Motor neuron (in vitro differentiated cells): ENCODE results near the gene JRKL. TPM values are rescaled to one million over a fixed set of nuclear protein-coding genes. Genes with fewer than 3 reads are reported as not detected.
"Not testable (repeated sequence)": the region's sequence is repeated elsewhere in the genome, so short reads cannot be mapped to it uniquely, and the experiment has no call there.

Source experiments
- ATAC-seq, 8 experiments: fragments of 200-7000 bp; cut with Tn5 transposase; replicated peaks in 6 of 8; 2 replicates each; pipeline ENCODE4 v1.8.0; 2021; ENCODE audit warnings: mild to moderate bottlenecking in 8 of 8, moderate library complexity in 8 of 8
- H3K27ac ChIP-seq, 2 donors: fragments of 250-450 bp; sonication (Bioruptor Pico); 2 replicates each; pipeline ENCODE4 v1.9.0; 2021; ENCODE audit warnings: antibody characterized with exemption in 2 of 2, mild to moderate bottlenecking in 2 of 2, moderate library complexity in 1 of 2
- H3K4me1 ChIP-seq, 2 donors: fragments of 250-450 bp; sonication (Bioruptor Pico); replicated peaks in 1 of 2; 2 replicates each; pipeline ENCODE4 v1.6.1; 2021; ENCODE audit warnings: antibody characterized with exemption in 2 of 2, mild to moderate bottlenecking in 2 of 2, moderate library complexity in 1 of 2
- H3K4me3 ChIP-seq, 5 donors: fragments of 250-450 bp; sonication (Bioruptor Pico); 2 replicates each; pipeline ENCODE4 v1.9.0; 2021; ENCODE audit warnings: antibody characterized with exemption in 5 of 5, mild to moderate bottlenecking in 5 of 5, moderate library complexity in 4 of 5
- WGBS, 10 experiments: fragments of 450-650 bp; shearing (Covaris generic); methylation state at CpG; one replicate each; pipeline ENCODE4 v1.0.0; 2022; 5-methylcytosine and 5-hydroxymethylcytosine counted together
- in situ Hi-C, 9 experiments: fragments of 400-800 bp; cut with MboI; loops; one replicate each; pipeline ENCODE4 v1.15.0; 2021; ENCODE audit warnings: low sequenced_read_pairs in 9 of 9, low pct_unique_long_range_greater_than_20kb in 2 of 9; ENCODE audit not compliant: unreplicated experiment in 9 of 9
- total RNA-seq, 8 experiments: library from RNA; unstranded; fragments of 300-600 nt; gene quantifications; 2 replicates each; pipeline versions ENCODE4 v1.2.3 to v1.2.4, GENCODE V29; 2022

The JRKL gene
- total RNA-seq, 8 experiments from 2014 or later: 7.0 to 14.7 (median 11.8) TPM

DNA sequence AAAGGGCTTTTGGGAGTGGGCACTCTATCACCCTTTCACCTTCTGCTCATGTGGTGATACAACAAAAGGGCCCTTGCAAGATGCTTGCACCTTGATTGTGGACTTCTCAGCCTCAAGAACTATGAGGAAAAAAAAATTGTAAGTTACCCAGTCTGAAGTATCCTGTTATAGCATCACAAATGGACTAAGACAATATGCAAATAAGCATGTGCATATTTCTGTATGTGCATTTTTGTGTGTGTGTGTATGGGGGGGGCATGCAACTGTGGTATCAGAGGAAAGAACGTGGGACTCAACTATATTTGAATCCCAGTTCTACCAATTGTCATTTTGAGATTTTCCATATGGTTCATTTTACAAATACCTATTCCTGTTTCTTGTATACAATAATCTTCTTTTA lies 10.9 kb downstream of the JRKL start:
- 0 to 100% (median 67%) methylated on average over 1 of the region's 1 CpG; no CpG with 5 or more reads in 3 of the 10 experiments for WGBS, 10 experiments
- no peaks in the 10 kb centered on the region for H3K4me1 ChIP-seq
- in situ Hi-C loops: loop anchor here in 2 of 9 experiments (25.0 kb wide), 1 partner anchor 563 kb away; no protein-coding TSS in a partner anchor
- H3K4me3 ChIP-seq: no peak overlapping the region
- ATAC-seq: peak in 3 of 8 experiments; percentile 59 to 85 (median 85)
- no peak overlapping the region for H3K27ac ChIP-seq

DNA sequence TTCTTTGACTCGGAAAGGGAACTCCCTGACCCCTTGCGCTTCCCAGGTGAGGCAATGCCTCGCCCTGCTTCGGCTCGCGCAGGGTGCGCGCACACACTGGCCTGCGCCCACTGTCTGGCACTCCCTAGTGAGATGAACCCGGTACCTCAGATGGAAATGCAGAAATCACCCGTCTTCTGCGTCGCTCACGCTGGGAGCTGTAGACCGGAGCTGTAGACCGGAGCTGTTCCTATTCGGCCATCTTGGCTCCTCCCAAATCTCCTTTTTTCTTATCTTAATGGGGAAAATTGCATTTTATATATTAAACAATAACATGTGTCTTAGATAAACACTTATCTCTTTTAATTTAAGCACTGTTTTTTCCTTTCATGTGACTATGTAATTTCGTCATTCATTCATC lies 21.6 kb downstream of the JRKL start:
- H3K4me3 ChIP-seq: peak overlapping the region; percentile 21 to 44 (median 40)
- H3K4me1 ChIP-seq, ATAC-seq: not testable (repeated sequence)
- in situ Hi-C loops: loop anchor here in 2 of 9 experiments (25.0 kb wide), 1 partner anchor 574 kb away; no protein-coding TSS in a partner anchor
- 11 to 100% (median 46%) methylated on average over 1 to 4 of the region's 18 CpGs; no CpG with 5 or more reads in 2 of the 10 experiments for WGBS, 10 experiments
- H3K27ac ChIP-seq: peak overlapping the region; percentile 50 to 59

GRCh38 chr11:96412761-96413381 lies 23.1 kb downstream of the JRKL start:
- no peak overlapping the region for H3K27ac ChIP-seq
- ATAC-seq: no peak
- 0 to 100% (median 90%) methylated on average over 1 of the region's 1 CpG; no CpG with 5 or more reads in 6 of the 10 experiments for WGBS, 10 experiments
- in situ Hi-C loops: loop anchor here in 2 of 9 experiments (25.0 kb wide), 1 partner anchor 576 kb away; no protein-coding TSS in a partner anchor
- peaks cover 0 to 6% of the 10 kb centered on the region in 2 donors for H3K4me1 ChIP-seq
- H3K4me3 ChIP-seq: no peak overlapping the region

DNA sequence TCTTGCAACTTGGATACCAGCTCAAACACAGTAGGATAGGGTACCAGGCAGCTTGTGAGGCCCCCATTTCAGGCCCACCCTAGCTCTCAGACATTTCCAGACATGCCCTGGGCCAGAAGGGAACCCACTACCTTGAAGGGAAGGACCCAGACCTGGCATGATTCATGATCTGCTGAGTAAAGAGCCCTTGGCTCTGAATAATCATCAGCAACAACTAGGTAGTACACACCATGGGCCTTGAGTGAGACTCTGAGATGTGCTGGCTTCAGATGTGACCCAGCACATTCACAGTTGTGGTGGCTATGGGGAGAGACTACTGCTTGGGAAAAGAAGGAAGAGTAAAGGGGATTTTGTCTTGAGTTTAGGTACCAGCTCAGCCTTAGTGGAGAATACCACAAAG lies 23.6 kb downstream of the JRKL start:
- Histone ChIP-seq H3K27ac (no peak overlapping the region), H3K4me3 (no peak overlapping the region), H3K4me1 (peaks cover 0 to 6% of the 10 kb centered on the region in 2 donors)
- in situ Hi-C loops: loop anchor here in 2 of 9 experiments (25.0 kb wide), 1 partner anchor 576 kb away; no protein-coding TSS in a partner anchor
- ATAC-seq: no peak

DNA sequence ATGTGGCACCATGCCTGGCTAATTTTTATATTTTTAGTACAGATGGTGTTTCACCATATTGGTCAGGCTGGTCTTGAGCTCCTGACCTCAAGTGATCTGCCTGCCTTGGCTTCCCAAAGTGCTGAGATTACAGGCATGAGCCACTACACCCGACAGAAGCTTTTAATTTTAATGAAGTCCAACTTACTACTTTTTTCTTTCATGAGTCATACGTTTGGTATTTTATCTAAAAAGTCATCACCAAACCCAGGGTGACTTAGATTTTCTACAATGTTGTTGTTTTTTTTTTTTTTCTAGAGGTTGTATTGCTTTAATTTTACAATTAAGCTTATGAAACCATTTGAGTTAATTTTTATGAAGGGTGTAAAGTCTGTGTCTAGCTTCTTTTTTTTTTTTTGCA lies 34.9 kb downstream of the JRKL start:
- WGBS, 10 experiments: 0 to 83% (median 61%) methylated on average over 1 to 2 of the region's 2 CpGs
- Histone ChIP-seq H3K4me1 (peaks cover 3 to 18% of the 10 kb centered on the region in 2 donors), H3K4me3 (no peak overlapping the region), H3K27ac (no peak overlapping the region)
- in situ Hi-C loops: loop anchor here in 2 of 9 experiments (25.0 kb wide), 1 partner anchor 587 kb away; no protein-coding TSS in a partner anchor
- peak in 2 of 8 experiments; percentile 29 to 35 for ATAC-seq

DNA sequence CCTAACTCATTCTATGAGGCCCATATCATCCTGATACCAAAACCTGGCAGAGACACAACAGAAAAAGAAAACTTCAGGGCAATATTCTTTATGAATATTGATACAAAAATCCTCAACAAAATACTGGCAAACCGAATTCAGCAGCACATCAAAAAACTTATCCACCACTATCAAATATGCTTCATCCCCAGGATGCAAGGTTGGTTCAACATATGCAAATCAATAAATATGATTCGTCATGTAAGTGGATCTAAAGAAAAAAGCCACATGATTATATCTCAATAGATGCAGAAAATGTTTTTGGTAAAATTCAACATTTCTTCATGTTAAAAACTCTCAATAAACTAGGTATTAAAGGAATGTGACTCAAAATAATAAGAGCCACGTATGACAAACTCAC lies 40.9 kb downstream of the JRKL start:
- Histone ChIP-seq H3K27ac (no peak overlapping the region), H3K4me3 (no peak overlapping the region), H3K4me1 (peaks cover 3 to 10% of the 10 kb centered on the region in 2 donors)
- WGBS, 10 experiments: 0 to 100% (median 87%) methylated on average over 1 to 3 of the region's 3 CpGs
- ATAC-seq: no peak
- in situ Hi-C loops: no loop called here

DNA sequence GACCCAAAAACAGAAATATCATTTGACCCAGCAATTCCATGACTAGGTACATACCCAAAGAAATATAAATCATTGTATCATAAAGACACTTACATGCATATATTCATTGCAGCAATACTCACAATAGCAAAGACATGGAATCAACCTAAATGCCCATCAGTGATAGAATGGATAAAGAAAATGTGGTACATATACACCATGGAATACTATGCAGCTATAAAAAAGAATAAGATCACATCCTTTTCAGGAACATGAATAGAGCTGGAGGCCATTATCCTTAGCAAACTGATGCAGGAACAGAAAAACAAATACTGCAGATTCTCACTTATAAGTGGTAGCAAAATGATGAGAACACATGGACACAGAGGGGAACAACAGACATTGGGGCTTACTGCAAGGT lies 42.8 kb downstream of the JRKL start:
- H3K4me1 ChIP-seq, H3K27ac ChIP-seq, ATAC-seq, in situ Hi-C loops, H3K4me3 ChIP-seq: not testable (repeated sequence)

Other genes with a start within 250 kb of the JRKL start
- gene MAML2, start 46.8 kb upstream of the JRKL start, total RNA-seq: 10 to 100 TPM in 2 of 8 experiments, 1 to 10 TPM in 6; 4.9 to 21.2 (median 6.4) TPM
- gene CCDC82, start 101 bp upstream of the JRKL start, total RNA-seq: 10 to 100 TPM; 11.3 to 59.3 (median 36.7) TPM